Loucy (cell line): ENCODE results near the gene AGPAT1.
A peak's percentile ranks its signal among the peaks of the same experiment; 100 is the strongest.
"Not testable (repeated sequence)": the region's sequence is repeated elsewhere in the genome, so short reads cannot be mapped to it uniquely, and the experiment has no call there.

Experiments used
- H2AFZ ChIP-seq: fragments of 200-600 bp; sonication (generic); 2 replicates; pipeline ENCODE4 v1.6.0; 2016; ENCODE audit warnings: antibody characterized with exemption, mild to moderate bottlenecking, low read length, moderate library complexity
- H3F3A ChIP-seq: fragments of 200-600 bp; 2 replicates; pipeline ENCODE4 v1.6.0; 2016; ENCODE audit warnings: antibody characterized with exemption, low read depth, mild to moderate bottlenecking
- H3K27me3 ChIP-seq: fragments of 200-600 bp; sonication (generic); 2 replicates; pipeline ENCODE4 v1.6.1; 2014; ENCODE audit warnings: low read length, mild to moderate bottlenecking; ENCODE audit not compliant: insufficient read depth, poor library complexity, severe bottlenecking
- H3K36me3 ChIP-seq: fragments of 200-600 bp; sonication (generic); 2 replicates; pipeline ENCODE4 v1.6.1; 2016; ENCODE audit warnings: low read length; ENCODE audit not compliant: insufficient read depth
- H3K4me1 ChIP-seq: fragments of 200-600 bp; sonication (generic); 2 replicates; pipeline ENCODE4 v1.5.1; 2014; ENCODE audit warnings: low read length, mild to moderate bottlenecking; ENCODE audit not compliant: insufficient read depth, poor library complexity, severe bottlenecking
- H3K4me2 ChIP-seq: fragments of 200-600 bp; sonication (generic); 2 replicates; pipeline ENCODE4 v1.6.0; 2014; ENCODE audit warnings: antibody characterized with exemption, low read length, low read depth, mild to moderate bottlenecking; ENCODE audit not compliant: poor library complexity, severe bottlenecking
- H3K4me3 ChIP-seq: fragments of 200-600 bp; sonication (generic); 2 replicates; pipeline ENCODE4 v1.5.1; 2014; ENCODE audit warnings: low read length, mild to moderate bottlenecking, mixed read lengths; ENCODE audit not compliant: poor library complexity, severe bottlenecking
- H3K79me2 ChIP-seq: fragments of 200-600 bp; sonication (generic); 2 replicates; pipeline ENCODE4 v1.6.1; 2014; ENCODE audit warnings: low read length; ENCODE audit not compliant: insufficient read depth
- H3K9ac ChIP-seq: fragments of 200-600 bp; sonication (generic); 2 replicates; pipeline ENCODE4 v1.6.0; 2014; ENCODE audit warnings: mild to moderate bottlenecking, low read depth, low read length, moderate library complexity; ENCODE audit not compliant: poor library complexity, severe bottlenecking
- H3K9me2 ChIP-seq: fragments of 200-600 bp; sonication (generic); replicated peaks from 2 replicates; pipeline ENCODE4 v1.6.1; 2016; ENCODE audit warnings: low read depth, low read length, mixed read lengths
- H3K9me3 ChIP-seq: fragments of 200-600 bp; sonication (generic); 2 replicates; pipeline ENCODE4 v1.6.1; 2014; ENCODE audit warnings: mild to moderate bottlenecking, antibody characterized with exemption, low read length, low read depth; ENCODE audit not compliant: insufficient read depth
- H4K20me1 ChIP-seq: fragments of 200-600 bp; sonication (generic); 2 replicates; pipeline ENCODE4 v1.6.0; 2014; ENCODE audit warnings: antibody characterized with exemption, low read length, mild to moderate bottlenecking; ENCODE audit not compliant: insufficient read depth, poor library complexity, severe bottlenecking
- EZH2phosphoT487 ChIP-seq: fragments of 200-600 bp; IDR thresholded peaks from 2 replicates; pipeline ENCODE4 v1.6.1; 2018; ENCODE audit warnings: antibody characterized with exemption, mild to moderate bottlenecking, moderate library complexity, borderline replicate concordance
- TF ChIP-seq, protein P1 (sequence below): fragments of 200-600 bp; sonication (generic); conservative IDR thresholded peaks from 2 replicates; pipeline ENCODE4 v1.5.1; 2014; ENCODE audit warnings: mild to moderate bottlenecking, antibody characterized with exemption, low read length

AGPAT1 gene

DNA sequence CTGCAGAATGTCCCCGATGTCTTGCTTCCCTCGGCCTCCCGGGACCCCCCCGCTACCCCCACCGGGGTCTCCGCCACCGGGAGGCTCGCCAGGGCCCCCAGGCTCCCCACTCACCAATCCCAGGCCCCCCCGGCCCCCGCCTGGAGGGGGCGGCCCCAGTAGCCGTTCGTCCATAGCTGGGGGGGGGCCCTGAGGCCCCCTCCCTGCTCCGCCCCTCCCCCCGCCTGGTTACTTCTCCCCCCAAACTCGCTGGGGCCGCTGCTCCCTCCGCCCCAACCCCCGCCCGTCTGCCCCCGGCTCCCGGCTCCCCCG is 13.8 kb upstream of the AGPAT1 start:
- H3K4me1 ChIP-seq, result peaks cover 51% of the 10 kb centered on the region
- H3F3A ChIP-seq, result no peaks in the 10 kb centered on the region
- H3K9ac ChIP-seq, result peak overlapping the region; percentile 96
- peaks cover 11% of the 10 kb centered on the region for H4K20me1 ChIP-seq
- H2AFZ ChIP-seq, result no peak overlapping the region
- no peaks in the 10 kb centered on the region for H3K9me3 ChIP-seq
- no peaks in the 10 kb centered on the region for H3K9me2 ChIP-seq
- H3K4me3 ChIP-seq, result peak overlapping the region; percentile 91
- peaks cover 78% of the 10 kb centered on the region for H3K79me2 ChIP-seq
- H3K36me3 ChIP-seq, result peaks cover 15% of the 10 kb centered on the region; the same call in 1 of the 2 replicates
- no peaks in the 10 kb centered on the region for H3K27me3 ChIP-seq
- no peak for TF ChIP-seq EZH2phosphoT487
- TF ChIP-seq, protein P1, sequence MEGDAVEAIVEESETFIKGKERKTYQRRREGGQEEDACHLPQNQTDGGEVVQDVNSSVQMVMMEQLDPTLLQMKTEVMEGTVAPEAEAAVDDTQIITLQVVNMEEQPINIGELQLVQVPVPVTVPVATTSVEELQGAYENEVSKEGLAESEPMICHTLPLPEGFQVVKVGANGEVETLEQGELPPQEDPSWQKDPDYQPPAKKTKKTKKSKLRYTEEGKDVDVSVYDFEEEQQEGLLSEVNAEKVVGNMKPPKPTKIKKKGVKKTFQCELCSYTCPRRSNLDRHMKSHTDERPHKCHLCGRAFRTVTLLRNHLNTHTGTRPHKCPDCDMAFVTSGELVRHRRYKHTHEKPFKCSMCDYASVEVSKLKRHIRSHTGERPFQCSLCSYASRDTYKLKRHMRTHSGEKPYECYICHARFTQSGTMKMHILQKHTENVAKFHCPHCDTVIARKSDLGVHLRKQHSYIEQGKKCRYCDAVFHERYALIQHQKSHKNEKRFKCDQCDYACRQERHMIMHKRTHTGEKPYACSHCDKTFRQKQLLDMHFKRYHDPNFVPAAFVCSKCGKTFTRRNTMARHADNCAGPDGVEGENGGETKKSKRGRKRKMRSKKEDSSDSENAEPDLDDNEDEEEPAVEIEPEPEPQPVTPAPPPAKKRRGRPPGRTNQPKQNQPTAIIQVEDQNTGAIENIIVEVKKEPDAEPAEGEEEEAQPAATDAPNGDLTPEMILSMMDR, result no peak
- H3K4me2 ChIP-seq, result peak overlapping the region; percentile 99

- Histone ChIP-seq H3K4me1 (peaks cover 46% of the 10 kb centered on the region), H3K9me2 (no peaks in the 10 kb centered on the region), H2AFZ (no peak overlapping the region), H3K9me3 (no peaks in the 10 kb centered on the region), H4K20me1 (peaks cover 11% of the 10 kb centered on the region), H3K4me3 (peak overlapping the region; percentile 91), H3F3A (no peaks in the 10 kb centered on the region), H3K27me3 (no peaks in the 10 kb centered on the region), H3K4me2 (peak overlapping the region; percentile 99), H3K9ac (peak overlapping the region; percentile 96), H3K79me2 (peaks cover 75% of the 10 kb centered on the region), H3K36me3 (peaks cover 15% of the 10 kb centered on the region; the same call in 1 of the 2 replicates)
- TF ChIP-seq, protein P1, result no peak
- TF ChIP-seq EZH2phosphoT487, result no peak
Observed at GRCh38 chr6:32189069-32189741, 13.3 kb upstream of the AGPAT1 start.

DNA sequence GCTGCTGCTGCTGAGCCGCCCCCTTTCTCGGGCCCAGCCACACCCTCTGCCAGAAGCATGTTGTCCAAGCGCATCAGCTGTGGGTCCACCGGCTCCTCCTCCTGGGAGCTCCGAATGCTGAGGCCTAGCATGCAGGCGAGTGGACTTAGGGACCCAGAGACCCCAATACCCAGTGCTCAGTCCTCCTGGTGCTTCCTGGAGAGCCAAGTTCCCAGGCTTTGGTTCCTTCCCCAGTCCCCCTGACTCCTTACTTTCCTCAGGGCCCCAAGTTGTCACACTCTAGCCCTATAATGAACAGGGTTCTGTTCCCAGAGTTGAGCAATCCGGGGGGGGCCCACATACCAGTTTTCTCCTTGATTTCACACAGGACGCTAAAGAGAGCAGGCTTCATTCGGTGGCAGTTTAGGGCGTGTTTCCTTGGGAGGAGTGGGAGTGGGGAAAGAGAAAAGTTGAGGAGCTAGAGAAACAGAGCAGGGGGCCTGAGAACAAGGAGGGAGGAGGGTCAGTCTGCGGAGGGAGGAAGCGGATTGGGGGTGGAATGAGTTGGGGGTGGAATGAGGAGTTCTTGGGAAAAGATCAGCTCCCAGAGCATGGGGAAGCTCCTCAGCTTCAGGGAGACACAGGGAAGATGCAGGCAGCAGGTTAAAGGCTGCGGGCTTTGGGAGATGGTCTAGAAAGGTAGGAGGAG is 12.6 kb upstream of the AGPAT1 start:
- Histone ChIP-seq H3K9ac (peak overlapping the region; percentile 96), H3K4me3 (peak overlapping the region; percentile 91), H3F3A (no peaks in the 10 kb centered on the region), H2AFZ (no peak overlapping the region), H3K9me2 (no peaks in the 10 kb centered on the region), H3K36me3 (peaks cover 18% of the 10 kb centered on the region; the same call in 1 of the 2 replicates), H3K79me2 (peaks cover 70% of the 10 kb centered on the region), H3K9me3 (no peaks in the 10 kb centered on the region), H4K20me1 (peaks cover 11% of the 10 kb centered on the region), H3K4me2 (peak overlapping the region; percentile 99), H3K4me1 (peaks cover 40% of the 10 kb centered on the region), H3K27me3 (no peaks in the 10 kb centered on the region)
- TF ChIP-seq EZH2phosphoT487, result no peak
- TF ChIP-seq, protein P1, result no peak

- peaks cover 33% of the 10 kb centered on the region for H3K4me1 ChIP-seq
- peak overlapping the region; percentile 96 for H3K9ac ChIP-seq
- peaks cover 64% of the 10 kb centered on the region for H3K79me2 ChIP-seq
- peak overlapping the region; percentile 91 for H3K4me3 ChIP-seq
- not testable (repeated sequence) for H3F3A ChIP-seq, H2AFZ ChIP-seq, H3K9me3 ChIP-seq, H3K27me3 ChIP-seq, H3K9me2 ChIP-seq
- H3K4me2 ChIP-seq, result peak overlapping the region; percentile 99
- peaks cover 11% of the 10 kb centered on the region for H4K20me1 ChIP-seq
- peaks cover 25% of the 10 kb centered on the region; the same call in 1 of the 2 replicates for H3K36me3 ChIP-seq
Observed at GRCh38 chr6:32187725-32188380, 12.0 kb upstream of the AGPAT1 start.
